Upper lobe of left lung (tissue), 6 donors: ENCODE data around the gene HLA-DRB1. TPM values are rescaled to one million over a fixed set of nuclear protein-coding genes. Genes with fewer than 3 reads are reported as not detected.

Experiments used
- ATAC-seq, 2 donors: fragments of 200-7000 bp; cut with Tn5 transposase; one replicate each; pipeline ENCODE4 v1.9.1; 2022; ENCODE audit warnings: mild to moderate bottlenecking in 2 of 2, moderate library complexity in 2 of 2; ENCODE audit not compliant: low FRiP score in 2 of 2
- DNase-seq, 2 donors: peaks; one replicate each; pipeline ENCODE4 v3.0.0-alpha.2; 2019 to 2020
- H3K27ac ChIP-seq, 4 donors: fragments of 200-600 bp; sonication (generic); one replicate each; pipeline ENCODE4 v1.5.1; 2016 to 2019
- H3K27me3 ChIP-seq, 4 donors: fragments of 200-600 bp; sonication (generic); one replicate each; pipeline ENCODE4 v1.5.1; 2017 to 2019
- H3K36me3 ChIP-seq, 4 donors: fragments of 200-600 bp; sonication (generic); one replicate each; pipeline ENCODE4 v1.5.1; 2016 to 2019
- H3K4me1 ChIP-seq, 4 donors: fragments of 200-600 bp; sonication (generic); one replicate each; pipeline ENCODE4 v1.5.1; 2018 to 2019
- H3K4me3 ChIP-seq, 4 donors: fragments of 200-600 bp; sonication (generic); one replicate each; pipeline ENCODE4 v1.5.1; 2017 to 2019; ENCODE audit warnings: mild to moderate bottlenecking in 2 of 4, moderate library complexity in 1 of 4
- H3K9me3 ChIP-seq, 4 donors: fragments of 200-600 bp; sonication (generic); one replicate each; pipeline ENCODE4 v1.5.1; 2018 to 2019
- EP300 ChIP-seq, 4 donors: sonication (generic); formaldehyde crosslinking; IDR thresholded peaks; one replicate each; pipeline ENCODE4 v1.5.1; 2017; ENCODE audit warnings: antibody characterized with exemption in 4 of 4, control low read depth in 2 of 4
- POLR2A ChIP-seq, 4 donors: fragments of 450-650 bp; IDR thresholded peaks; one replicate each; pipeline ENCODE4 v1.5.1; 2016 to 2017; ENCODE audit warnings: antibody characterized with exemption in 4 of 4, mild to moderate bottlenecking in 2 of 4
- POLR2AphosphoS5 ChIP-seq, 2 donors: sonication (generic); formaldehyde crosslinking; IDR thresholded peaks; one replicate each; pipeline ENCODE4 v1.5.1; 2017; ENCODE audit warnings: antibody characterized with exemption in 2 of 2
- WGBS, 2 donors: methylation state at CpG; one replicate each; pipeline ENCODE4 v1.1.5; 2017 to 2018; 5-methylcytosine and 5-hydroxymethylcytosine counted together
- total RNA-seq, 6 donors: library from RNA; depleted of rRNA in 4 of 6; stranded (reverse); fragments of >200 nt in 4 of 6; gene quantifications; one replicate each; pipeline versions ENCODE4 v1.1.0 to v1.2.1, GENCODE V29; 2016 to 2021
- TF ChIP-seq, protein P1 (sequence below), 6 experiments: fragments of 450-650 bp in 4 of 6; fragments of 200-600 bp in 2 of 6; sonication (generic) in 2 of 6; IDR thresholded peaks; one replicate each; pipeline ENCODE4 v1.5.1; 2016 to 2019; ENCODE audit warnings: antibody characterized with exemption in 6 of 6
- donor health status: DM: no; HTN: no; CAD: no; lungs with moderate emphysema.
- donor health status: DM: no; HTN: yes; CAD: no; lungs with severe emphysema.

Gene HLA-DRB1
- total RNA-seq, 6 donors from 2014 or later, result 133 to 1,304 (median 370) TPM

DNA sequence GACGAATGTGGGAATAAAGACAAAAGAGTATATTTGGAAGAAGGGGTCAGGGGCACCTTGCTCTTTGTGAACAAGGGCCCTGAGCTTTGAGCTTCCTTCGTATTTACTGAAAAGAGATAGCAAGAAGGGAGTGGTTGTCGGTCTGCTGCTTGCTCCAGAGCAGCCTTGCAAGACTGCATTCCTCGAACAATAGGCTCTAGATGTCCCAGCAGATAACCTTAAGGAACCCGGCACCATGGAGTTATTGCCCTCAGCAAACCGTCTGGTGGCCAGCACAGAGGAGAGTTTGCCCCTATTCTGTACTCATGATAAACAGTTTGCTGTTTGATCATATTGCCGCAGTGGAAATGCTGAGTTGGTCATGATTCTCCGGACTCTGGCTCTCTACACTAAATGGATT lies 22.7 kb downstream of the HLA-DRB1 start:
- Histone ChIP-seq H3K4me1 (no peaks in the 10 kb centered on the region), H3K27me3 (no peaks in the 10 kb centered on the region), H3K36me3 (no peaks in the 10 kb centered on the region), H3K4me3 (no peak overlapping the region), H3K27ac (no peak overlapping the region), H3K9me3 (no peaks in the 10 kb centered on the region)
- no peak for DNase-seq
- no peak for TF ChIP-seq POLR2A (IDR thresholded peaks at IDR 0.05)
- TF ChIP-seq, protein P1, sequence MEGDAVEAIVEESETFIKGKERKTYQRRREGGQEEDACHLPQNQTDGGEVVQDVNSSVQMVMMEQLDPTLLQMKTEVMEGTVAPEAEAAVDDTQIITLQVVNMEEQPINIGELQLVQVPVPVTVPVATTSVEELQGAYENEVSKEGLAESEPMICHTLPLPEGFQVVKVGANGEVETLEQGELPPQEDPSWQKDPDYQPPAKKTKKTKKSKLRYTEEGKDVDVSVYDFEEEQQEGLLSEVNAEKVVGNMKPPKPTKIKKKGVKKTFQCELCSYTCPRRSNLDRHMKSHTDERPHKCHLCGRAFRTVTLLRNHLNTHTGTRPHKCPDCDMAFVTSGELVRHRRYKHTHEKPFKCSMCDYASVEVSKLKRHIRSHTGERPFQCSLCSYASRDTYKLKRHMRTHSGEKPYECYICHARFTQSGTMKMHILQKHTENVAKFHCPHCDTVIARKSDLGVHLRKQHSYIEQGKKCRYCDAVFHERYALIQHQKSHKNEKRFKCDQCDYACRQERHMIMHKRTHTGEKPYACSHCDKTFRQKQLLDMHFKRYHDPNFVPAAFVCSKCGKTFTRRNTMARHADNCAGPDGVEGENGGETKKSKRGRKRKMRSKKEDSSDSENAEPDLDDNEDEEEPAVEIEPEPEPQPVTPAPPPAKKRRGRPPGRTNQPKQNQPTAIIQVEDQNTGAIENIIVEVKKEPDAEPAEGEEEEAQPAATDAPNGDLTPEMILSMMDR (IDR thresholded peaks at IDR 0.05), result no peak
- TF ChIP-seq POLR2AphosphoS5 (IDR thresholded peaks at IDR 0.05), result no peak
- TF ChIP-seq EP300 (IDR thresholded peaks at IDR 0.05), result no peak
- WGBS, 2 donors, result 90% methylated on average over 8 of the region's 8 CpGs; no CpG with 5 or more reads in 1 of the 2 donors
- ATAC-seq, result no peak

DNA sequence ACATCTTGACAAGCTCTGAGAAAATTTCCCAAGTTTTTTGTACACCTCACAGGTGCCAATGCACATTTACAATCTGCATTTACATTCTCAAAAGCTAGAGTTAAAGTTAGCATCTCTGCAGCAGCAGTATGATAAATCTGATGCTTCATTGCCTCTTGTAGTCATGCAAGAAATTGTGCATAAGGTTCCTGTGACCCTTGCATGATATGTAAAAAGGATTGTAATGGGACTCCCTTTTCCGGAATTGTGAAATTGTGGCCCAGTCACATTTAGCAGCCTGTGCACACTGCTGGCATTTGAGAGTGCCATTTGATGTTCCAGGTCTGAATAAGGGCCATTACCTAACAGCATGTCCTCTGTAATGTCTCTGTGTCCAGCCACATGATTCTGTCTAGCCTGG lies 24.1 kb downstream of the HLA-DRB1 start:
- Histone ChIP-seq H3K9me3 (no peaks in the 10 kb centered on the region), H3K36me3 (no peaks in the 10 kb centered on the region), H3K27ac (no peak overlapping the region), H3K27me3 (no peaks in the 10 kb centered on the region), H3K4me1 (no peaks in the 10 kb centered on the region), H3K4me3 (no peak overlapping the region)
- DNase-seq (no peak), ATAC-seq (no peak)
- no peak for TF ChIP-seq POLR2AphosphoS5 (IDR thresholded peaks at IDR 0.05)
- no peak for TF ChIP-seq POLR2A (IDR thresholded peaks at IDR 0.05)
- no peak for TF ChIP-seq EP300 (IDR thresholded peaks at IDR 0.05)
- TF ChIP-seq, protein P1 (IDR thresholded peaks at IDR 0.05), result no peak
- WGBS, 2 donors, result 100% methylated on average over 1 of the region's 1 CpG; no CpG with 5 or more reads in 1 of the 2 donors

DNA sequence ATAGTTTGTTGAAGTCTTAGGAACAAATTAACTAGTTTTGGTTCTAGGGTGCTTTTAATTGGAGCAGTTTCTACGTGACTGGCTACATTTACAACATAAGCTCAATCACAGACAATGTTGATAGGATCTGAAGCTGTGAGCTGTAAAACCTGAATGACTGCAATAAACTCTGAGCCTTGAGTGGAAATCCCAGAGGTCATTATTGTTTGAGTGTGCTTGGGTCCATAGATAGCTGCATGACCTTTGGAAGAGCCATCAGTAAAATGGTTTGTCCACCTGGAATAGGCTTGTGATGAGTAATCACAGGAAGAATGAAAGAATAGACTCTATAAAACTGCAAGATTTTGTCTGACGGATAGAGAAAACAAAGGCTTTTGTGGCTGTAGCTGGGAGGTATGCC lies 26.7 kb downstream of the HLA-DRB1 start:
- Histone ChIP-seq H3K27ac (no peak overlapping the region), H3K9me3 (no peaks in the 10 kb centered on the region), H3K27me3 (no peaks in the 10 kb centered on the region), H3K36me3 (no peaks in the 10 kb centered on the region), H3K4me1 (no peaks in the 10 kb centered on the region), H3K4me3 (no peak overlapping the region)
- no peak for ATAC-seq
- WGBS, 2 donors, result 0 to 74% methylated on average over 1 to 2 of the region's 2 CpGs
- TF ChIP-seq, protein P1 (IDR thresholded peaks at IDR 0.05), result no peak
- no peak for TF ChIP-seq POLR2AphosphoS5 (IDR thresholded peaks at IDR 0.05)
- TF ChIP-seq POLR2A (IDR thresholded peaks at IDR 0.05), result no peak
- no peak for TF ChIP-seq EP300 (IDR thresholded peaks at IDR 0.05)
- no peak for DNase-seq

- no peak overlapping the region for H3K27ac ChIP-seq
- 94% methylated on average over 7 of the region's 7 CpGs; no CpG with 5 or more reads in 1 of the 2 donors for WGBS, 2 donors
- H3K36me3 ChIP-seq, result no peaks in the 10 kb centered on the region
- ATAC-seq (no peak), DNase-seq (no peak)
- H3K9me3 ChIP-seq, result no peaks in the 10 kb centered on the region
- no peaks in the 10 kb centered on the region for H3K27me3 ChIP-seq
- TF ChIP-seq, protein P1 (IDR thresholded peaks at IDR 0.05), result no peak
- TF ChIP-seq POLR2A (IDR thresholded peaks at IDR 0.05) (no peak), EP300 (IDR thresholded peaks at IDR 0.05) (no peak), POLR2AphosphoS5 (IDR thresholded peaks at IDR 0.05) (no peak)
- no peaks in the 10 kb centered on the region for H3K4me1 ChIP-seq
- H3K4me3 ChIP-seq, result no peak overlapping the region
These were observed 29.9 kb downstream of the HLA-DRB1 start for GRCh38 chr6:32559747-32560146.

DNA sequence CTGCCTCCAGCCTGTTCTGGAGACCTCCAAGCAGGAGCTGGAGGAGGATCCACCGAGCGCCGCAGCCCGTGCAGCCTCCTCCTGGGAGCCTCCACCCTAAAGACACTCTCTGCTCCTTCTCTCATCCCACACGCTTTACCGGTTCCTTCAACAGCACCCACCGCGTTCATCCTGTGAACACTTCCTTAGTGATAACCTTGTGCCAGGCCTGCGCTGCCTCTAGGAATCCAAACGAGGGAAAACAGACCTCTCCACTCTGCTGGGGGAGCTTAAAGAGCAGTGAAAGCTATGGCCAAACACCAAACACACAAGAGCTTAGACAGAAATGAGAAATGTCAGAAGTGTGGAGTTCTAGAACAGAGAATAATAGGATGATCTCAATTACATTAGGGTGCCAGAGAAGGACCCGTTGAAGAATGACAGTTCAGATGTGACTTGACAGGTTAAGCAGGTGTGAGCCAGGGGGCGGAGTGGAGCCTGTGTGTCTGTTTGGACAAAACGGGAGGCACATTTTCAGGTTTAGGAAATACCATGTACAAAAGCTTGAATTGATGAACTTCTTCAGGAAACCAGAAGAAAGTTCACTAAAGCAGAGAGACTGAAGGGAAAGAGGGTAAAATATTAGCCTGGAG lies 31.1 kb downstream of the HLA-DRB1 start:
- ATAC-seq (peak; percentile 34 to 85), DNase-seq (no peak)
- Histone ChIP-seq H3K27me3 (no peaks in the 10 kb centered on the region), H3K4me3 (no peak overlapping the region), H3K36me3 (no peaks in the 10 kb centered on the region), H3K27ac (no peak overlapping the region), H3K4me1 (no peaks in the 10 kb centered on the region), H3K9me3 (no peaks in the 10 kb centered on the region)
- 22 to 61% methylated on average over 12 to 13 of the region's 13 CpGs for WGBS, 2 donors
- TF ChIP-seq, protein P1 (IDR thresholded peaks at IDR 0.05), result no peak
- TF ChIP-seq POLR2A (IDR thresholded peaks at IDR 0.05) (no peak), POLR2AphosphoS5 (IDR thresholded peaks at IDR 0.05) (no peak), EP300 (IDR thresholded peaks at IDR 0.05) (no peak)
